Measurements from ENCODE around the gene KCNQ5.
"Not testable (repeated sequence)": the region's sequence is repeated elsewhere in the genome, so short reads cannot be mapped to it uniquely, and the experiment has no call there.

Gene KCNQ5

GRCh38 chr6:73156793-73157767, 535.2 kb downstream of the KCNQ5 start:
- no peak for DNase-seq (ENCODE audit: low read depth in 3 of 3, low spot score in 1 of 3)

GRCh38 chr6:73157870-73158269, 536.0 kb downstream of the KCNQ5 start:
- DNase-seq (ENCODE audit: low read depth in 3 of 3, low spot score in 1 of 3): no peak

DNA sequence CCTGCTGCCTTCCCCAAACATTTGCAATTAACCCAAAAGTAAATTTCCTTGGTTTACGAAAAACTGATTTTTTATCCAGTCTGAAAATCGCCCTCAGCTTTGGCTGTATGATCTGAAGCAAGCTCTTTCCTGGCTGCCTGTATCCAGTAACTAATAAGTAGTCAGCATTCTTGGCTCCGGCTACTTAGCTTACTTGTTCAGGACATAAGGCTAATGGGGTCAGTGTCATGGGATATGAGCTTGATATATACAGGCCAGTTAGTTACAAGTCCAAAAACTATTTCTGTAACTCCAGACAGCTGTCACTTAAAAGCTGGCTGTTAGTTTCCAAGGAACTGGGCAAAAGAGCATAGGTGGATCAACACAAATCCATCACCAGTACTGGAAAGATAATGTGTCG, 547.2 kb downstream of the KCNQ5 start:
- DNase-seq (ENCODE audit: low read depth in 3 of 3, low spot score in 1 of 3): no peak

DNA sequence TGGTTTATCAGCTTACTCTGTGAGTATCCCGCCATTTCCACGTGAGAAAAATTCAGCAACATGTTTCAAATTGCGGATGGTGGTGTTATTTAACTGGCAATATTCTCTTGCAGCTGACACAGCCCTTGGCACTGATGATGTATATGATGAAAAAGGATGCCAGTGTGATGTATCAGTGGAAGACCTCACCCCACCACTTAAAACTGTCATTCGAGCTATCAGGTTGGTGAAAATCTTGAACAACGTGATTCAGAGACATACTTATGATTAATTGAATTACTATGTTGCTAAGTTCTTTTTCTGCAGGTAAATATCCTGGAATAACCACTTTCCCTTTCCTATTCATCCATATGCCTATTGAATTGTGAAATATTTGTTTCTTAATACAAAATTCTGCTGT, 547.8 kb downstream of the KCNQ5 start:
- no peak for DNase-seq (ENCODE audit: low read depth in 3 of 3, low spot score in 1 of 3)

- no peak for DNase-seq (ENCODE audit: low read depth in 3 of 3, low spot score in 1 of 3)
Observed at GRCh38 chr6:73174646-73175045, 552.8 kb downstream of the KCNQ5 start.

GRCh38 chr6:73176057-73176456, 554.2 kb downstream of the KCNQ5 start:
- no peak for DNase-seq (ENCODE audit: low read depth in 3 of 3, low spot score in 1 of 3)

GRCh38 chr6:73177221-73177944, 555.5 kb downstream of the KCNQ5 start:
- DNase-seq (ENCODE audit: low read depth in 3 of 3, low spot score in 1 of 3): no peak

DNA sequence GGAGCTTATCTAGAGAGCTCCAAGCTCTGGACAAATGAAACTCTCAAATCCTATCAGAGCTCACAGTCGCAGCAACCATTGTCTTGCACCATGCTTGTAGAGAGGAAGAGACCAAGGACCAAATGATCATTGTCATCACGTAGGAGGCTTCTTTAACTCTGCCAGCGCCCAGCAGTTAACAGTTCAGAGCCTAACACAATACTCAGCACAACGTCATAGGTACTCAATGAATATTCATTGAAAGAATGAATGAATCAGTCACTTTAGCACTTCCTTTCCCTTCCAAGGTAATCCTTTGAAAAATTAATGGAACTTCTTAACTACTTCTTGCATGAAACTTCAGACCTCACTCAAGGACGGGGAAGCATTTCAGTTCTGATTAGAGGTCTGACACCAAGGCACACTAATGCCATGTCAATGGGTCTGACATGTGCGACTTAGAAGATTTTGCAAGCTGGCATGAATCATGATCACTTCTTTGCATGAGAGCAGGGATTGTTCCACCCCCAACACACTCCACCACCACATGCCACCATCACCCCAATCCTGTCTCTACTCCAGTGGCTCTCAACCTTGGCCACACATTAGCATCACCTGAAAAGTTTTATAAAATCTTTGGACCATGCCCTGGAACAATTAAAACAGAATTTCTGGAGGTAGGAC, 558.3 kb downstream of the KCNQ5 start:
- DNase-seq (ENCODE audit: low read depth in 3 of 3, low spot score in 1 of 3): no peak

DNA sequence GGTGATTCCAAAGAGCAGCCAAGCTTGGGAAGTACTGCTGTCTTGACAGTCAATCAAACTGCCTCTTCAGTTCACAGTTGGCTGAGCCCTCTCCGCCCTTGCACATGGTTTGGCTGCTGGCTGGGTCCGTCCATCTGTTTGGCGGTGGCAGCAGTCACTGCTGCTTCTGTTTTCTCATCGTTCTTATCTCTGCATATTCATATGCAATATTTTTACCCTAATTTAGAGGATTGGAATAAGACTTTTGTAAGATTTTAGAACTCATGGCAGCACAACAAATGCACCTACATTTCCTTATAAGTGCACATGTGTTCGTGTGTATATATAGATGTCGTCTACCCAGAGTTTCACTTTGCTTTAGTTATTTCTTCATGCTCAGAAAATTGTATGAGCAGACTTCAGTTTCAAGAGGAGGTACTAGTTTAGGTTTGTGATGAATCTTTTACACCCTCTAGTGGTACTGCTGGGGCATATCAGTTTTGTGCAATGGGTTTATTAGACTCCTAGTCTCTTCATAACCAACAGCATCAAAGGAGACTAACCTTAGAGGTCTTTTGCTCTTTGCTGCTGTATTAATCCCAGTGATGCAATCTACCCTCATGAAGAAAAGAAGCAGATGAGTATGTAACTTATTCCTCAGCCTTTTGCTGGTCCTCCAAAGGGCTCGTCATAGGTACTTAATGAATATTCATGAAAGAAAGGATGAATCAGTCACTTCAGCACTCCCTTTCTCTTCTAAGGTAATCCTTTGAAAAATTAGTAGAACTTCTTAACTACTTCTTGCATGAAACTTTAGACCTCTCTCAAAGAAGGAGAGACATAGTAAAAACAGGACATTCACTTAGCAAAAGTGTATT, 559.1 kb downstream of the KCNQ5 start:
- DNase-seq (ENCODE audit: low read depth in 3 of 3, low spot score in 1 of 3): no peak

DNA sequence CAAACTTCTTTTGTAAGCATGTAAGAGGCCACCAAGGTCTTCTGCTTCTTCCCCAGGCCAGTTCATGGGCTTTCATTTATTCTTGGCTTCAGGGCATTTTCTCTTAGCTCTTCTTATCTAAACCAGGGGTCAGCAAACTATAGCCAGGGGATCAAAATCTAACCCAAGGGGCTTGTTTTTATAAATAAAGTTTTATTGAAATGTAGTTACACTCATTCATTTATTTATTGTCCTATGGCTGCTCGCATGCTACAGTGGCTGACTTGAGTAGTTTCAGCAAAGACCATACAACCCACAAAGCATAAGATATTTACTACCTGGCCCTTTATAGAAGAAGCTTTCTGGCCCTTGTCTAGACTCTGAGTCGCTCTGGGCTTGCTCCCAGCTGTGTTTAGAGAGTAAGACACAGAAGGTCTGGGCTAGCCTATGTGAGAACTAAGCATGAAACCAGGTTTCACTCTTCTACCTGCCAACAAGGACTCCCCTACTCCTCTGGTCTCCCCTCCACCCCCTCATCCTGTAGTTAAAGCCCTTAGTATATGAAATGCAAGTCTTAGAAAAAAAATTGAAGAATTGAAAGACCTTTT, 560.2 kb downstream of the KCNQ5 start:
- DNase-seq (ENCODE audit: low read depth in 3 of 3, low spot score in 1 of 3): no peak

GRCh38 chr6:73193302-73193701, 571.4 kb downstream of the KCNQ5 start:
- not testable (repeated sequence) for DNase-seq (ENCODE audit: low read depth in 3 of 3, low spot score in 1 of 3)

DNA sequence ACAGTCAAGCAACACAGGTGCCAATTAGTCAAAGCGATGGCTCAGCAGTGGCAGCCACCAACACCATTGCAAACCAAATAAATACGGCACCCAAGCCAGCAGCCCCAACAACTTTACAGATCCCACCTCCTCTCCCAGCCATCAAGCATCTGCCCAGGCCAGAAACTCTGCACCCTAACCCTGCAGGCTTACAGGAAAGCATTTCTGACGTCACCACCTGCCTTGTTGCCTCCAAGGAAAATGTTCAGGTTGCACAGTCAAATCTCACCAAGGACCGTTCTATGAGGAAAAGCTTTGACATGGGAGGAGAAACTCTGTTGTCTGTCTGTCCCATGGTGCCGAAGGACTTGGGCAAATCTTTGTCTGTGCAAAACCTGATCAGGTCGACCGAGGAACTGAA, 572.9 kb downstream of the KCNQ5 start:
- DNase-seq (ENCODE audit: low read depth in 3 of 3, low spot score in 1 of 3): no peak

DNA sequence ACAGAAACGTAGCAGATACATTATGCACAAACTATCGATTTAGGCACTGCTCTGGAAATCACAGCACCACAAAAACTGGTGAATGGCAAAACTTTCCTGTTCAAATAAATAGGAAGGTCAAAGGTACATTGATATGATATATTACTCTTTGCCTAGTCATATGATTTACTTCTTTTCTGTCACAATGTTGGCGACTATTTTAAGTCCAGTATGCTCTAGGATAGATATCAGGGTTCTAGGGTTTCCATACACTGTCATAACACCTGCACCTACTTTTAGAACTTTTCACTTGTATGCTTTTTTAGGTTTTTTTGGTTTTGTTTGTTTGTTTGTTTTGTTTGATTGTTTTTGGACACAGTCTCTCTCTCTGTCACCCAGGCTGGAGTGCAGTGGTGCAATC, 578.4 kb downstream of the KCNQ5 start:
- no peak for DNase-seq (ENCODE audit: low read depth in 3 of 3, low spot score in 1 of 3)

DNA sequence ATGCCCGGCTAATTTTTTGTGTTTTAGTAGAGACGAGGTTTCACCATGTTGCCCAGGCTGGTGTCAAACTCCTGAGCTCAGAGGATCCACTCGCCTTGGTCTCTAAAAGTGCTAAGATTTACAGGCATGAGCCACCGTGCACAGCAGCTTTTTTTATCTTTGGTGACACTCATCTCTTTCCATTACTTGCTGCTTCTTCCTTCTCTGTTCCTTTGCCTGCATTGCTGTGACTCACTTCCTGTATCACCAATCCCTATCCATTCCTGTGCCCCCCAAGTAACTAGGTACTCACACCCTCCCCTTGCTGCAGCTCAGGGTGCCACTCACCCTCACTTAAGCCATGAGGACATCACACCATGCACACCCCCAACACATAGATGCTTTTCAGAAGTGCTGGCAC, 578.9 kb downstream of the KCNQ5 start:
- DNase-seq (ENCODE audit: low read depth in 3 of 3, low spot score in 1 of 3): no peak

GRCh38 chr6:73203098-73203497, 581.2 kb downstream of the KCNQ5 start:
- no peak for DNase-seq (ENCODE audit: low read depth in 3 of 3, low spot score in 1 of 3)

DNA sequence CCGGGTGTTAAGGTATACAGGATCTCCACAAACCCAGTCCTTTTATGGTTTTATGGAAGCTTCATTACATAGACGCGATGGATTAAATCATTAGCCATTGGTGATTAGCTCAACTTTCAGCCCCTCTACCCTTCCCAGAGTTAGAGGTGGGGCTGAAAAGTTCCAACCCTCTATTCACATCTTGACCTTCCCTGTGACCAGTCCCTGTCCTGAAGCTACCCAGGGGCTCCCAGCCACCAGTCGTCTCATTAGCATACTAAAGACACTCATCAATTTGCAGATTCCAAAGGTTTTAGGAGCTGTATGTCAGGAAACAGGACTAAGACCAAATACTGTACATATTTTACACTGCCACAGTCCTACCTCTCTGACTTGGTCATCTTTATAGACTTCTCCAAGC, 582.4 kb downstream of the KCNQ5 start:
- DNase-seq (ENCODE audit: low read depth in 3 of 3, low spot score in 1 of 3): no peak

- no peak for DNase-seq (ENCODE audit: low read depth in 3 of 3, low spot score in 1 of 3)
Observed at GRCh38 chr6:73207221-73207837, 585.5 kb downstream of the KCNQ5 start.

DNA sequence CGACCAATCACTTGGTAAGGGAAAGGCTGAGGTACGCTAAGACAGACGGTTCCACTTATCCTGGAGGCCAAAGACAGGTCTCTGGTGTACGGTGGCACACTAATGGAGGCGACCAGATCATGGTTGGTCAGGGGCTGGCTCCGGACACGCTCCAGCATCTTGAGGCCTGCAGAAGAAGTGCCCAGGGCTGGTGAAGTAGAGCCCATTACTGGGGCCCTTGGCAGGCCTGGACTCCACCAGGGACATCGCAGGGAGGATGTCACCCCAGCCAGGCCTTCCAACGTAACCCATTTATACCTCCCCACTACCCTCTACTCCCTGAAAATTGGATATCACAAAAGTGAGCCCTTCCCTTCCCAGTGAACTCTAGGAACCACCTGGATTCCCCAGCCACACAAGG, 587.3 kb downstream of the KCNQ5 start:
- DNase-seq (ENCODE audit: low read depth in 3 of 3, low spot score in 1 of 3): no peak

- DNase-seq (ENCODE audit: low read depth in 3 of 3, low spot score in 1 of 3): no peak
Observed at GRCh38 chr6:73216859-73217258, 595.0 kb downstream of the KCNQ5 start.

DNA sequence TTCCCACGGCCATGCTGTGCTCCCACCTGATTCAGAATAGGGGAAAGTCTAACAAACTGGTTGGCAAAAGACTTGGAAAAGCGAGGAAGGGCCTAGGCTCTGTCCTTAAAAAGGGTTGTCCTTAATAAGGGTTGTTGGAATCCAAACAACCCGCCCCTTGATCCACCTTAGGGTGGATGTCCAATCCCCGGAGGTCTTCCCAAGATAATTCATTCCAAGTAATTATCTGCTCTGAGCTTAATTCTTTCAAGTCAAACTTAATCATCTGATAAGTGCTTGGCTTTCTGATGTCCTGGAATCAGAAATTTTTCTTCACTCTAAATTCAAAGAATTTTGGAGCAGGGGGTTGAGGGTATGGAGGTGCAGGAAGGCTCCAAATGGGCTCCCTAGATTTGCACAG, 603.5 kb downstream of the KCNQ5 start, which contains the start of gene KHDC1L:
KHDC1L (minus strand) TSS at position 101 of the 400 bp plus-strand sequence; CDS start at position 13, 88 bp downstream.
- no peak for DNase-seq (ENCODE audit: low read depth in 3 of 3, low spot score in 1 of 3)
